Measurements from ENCODE around the gene ZNF654.
"Not testable (repeated sequence)": the region's sequence is repeated elsewhere in the genome, so short reads cannot be mapped to it uniquely, and the experiment has no call there.

The ZNF654 gene

DNA sequence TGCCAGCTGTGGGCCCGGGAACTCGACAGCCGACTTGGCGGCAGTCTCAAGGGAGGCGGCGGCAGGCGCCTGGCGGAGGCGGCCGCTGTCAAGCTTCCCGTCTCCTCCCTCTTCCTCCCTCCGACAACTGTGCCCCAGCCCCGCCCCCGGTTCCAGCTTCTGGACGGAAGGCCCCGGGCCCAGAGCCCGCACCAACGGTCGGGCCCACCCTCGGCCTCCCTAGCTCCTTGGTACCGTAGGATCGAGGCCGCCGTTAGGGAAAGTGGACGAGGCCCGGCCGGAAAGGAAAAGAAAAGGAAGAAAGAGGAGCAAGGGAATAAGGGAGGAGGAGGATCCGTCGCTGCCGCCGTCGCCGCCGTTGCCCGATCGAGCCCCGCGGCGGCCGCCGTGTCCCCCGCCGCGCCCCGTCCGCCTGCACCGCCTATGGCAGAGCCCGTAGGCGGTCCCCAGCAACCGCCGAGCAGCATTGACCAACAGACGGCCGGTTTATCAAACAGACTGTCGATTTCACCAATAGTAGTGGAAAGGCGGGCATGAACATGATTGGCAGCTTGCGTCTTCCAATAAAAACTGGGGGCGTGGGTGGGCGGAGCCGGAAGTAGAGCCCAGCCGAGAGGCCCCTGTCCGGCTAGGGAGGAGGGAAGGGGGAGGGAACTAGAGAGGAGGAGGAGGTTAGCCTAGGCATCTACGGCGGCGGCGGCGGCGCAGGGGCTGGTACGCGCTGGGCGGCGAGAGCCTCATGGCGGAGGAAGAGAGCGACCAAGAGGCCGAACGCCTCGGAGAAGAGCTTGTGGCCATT lies at the start of gene ZNF654, which contains the start of gene CGGBP1:
Gene ZNF654, plus strand, starts transcription at position 675 of the 799 bp plus-strand sequence. Its CDS starts 65 bp downstream, at position 740.
Gene CGGBP1, minus strand, starts transcription at position 425 of the 799 bp plus-strand sequence. CDS start 3,029 bp downstream, outside the sequence.
- peak; percentile 100 for DNase-seq (ENCODE audit: low read depth)

DNA sequence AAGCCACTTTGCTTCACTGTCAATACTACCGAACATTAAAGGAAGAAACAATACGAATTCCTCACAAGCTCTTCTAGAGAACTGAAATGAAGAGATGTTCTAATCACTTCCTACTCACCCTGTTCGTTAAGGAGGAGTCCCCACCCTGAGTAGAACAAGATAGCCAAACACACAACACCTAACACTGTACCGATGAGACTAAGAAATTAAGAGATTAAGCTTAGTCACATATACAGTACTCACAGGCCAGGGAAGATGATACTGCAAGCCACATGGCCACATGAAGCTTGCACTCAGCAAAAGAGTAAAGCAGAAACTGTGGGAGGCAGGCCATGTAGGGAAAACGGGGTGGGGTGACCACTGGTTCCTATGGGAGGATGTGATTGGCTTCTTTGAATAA lies 48.2 kb upstream of the ZNF654 start:
- no peak for DNase-seq (ENCODE audit: low read depth)

DNA sequence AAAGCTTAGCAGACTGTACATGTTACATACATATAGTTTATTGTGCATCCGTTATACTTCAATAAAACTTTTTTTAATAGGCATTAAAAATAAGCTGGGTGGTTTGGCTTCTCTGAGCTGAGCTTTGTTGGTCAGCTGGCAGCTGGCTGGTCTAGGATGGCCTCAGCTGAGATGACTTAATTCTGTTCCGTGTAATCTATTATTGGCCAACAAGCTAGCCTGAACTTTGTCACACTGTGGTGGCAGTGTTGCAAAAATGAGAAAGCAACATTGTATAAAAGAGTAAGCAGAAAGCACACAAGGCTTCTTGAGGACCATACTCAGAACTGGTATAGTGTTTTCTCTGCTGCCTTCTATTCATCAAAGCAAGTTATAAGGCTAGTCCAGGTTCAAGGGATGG lies 45.5 kb upstream of the ZNF654 start:
- DNase-seq (ENCODE audit: low read depth): no peak

DNA sequence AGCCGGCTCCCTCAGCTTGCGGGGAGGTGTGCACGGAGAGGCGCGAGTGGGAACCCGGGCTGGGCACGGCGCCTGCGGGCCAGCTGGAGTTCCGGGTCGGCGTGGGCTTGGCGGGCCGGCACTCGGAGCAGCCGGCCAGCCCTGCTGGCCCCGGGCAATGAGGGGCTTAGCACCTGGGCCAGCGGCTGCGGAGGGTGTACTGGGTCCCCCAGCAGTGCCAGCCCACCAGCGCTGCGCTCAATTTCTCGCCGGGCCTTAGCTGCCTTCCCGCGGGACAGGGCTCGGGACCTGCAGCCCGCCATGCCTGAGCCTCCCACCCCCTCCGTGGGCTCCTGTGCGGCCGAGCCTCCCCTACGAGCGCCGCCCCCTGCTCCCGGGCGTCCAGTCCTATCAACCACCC lies 43.4 kb upstream of the ZNF654 start:
- not testable (repeated sequence) for DNase-seq (ENCODE audit: low read depth)

DNA sequence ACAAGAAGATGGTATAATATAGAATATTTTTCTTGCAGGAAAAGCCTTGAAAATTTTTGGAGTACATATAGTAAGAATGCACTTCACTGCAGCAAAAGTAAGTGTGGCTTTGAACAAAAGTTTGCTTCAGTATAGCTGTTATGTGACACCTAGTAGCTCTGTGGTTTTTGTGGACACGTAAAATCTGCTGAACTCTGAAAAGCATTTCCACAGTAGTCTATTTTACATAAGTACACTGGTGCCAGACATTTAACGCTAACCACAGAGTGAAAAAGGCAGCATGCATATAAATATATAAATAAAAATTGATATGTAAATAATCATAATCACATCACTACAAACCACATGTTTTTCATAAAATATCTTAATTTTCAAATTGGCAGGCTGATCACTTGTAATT lies 40.0 kb upstream of the ZNF654 start:
- no peak for DNase-seq (ENCODE audit: low read depth)

DNA sequence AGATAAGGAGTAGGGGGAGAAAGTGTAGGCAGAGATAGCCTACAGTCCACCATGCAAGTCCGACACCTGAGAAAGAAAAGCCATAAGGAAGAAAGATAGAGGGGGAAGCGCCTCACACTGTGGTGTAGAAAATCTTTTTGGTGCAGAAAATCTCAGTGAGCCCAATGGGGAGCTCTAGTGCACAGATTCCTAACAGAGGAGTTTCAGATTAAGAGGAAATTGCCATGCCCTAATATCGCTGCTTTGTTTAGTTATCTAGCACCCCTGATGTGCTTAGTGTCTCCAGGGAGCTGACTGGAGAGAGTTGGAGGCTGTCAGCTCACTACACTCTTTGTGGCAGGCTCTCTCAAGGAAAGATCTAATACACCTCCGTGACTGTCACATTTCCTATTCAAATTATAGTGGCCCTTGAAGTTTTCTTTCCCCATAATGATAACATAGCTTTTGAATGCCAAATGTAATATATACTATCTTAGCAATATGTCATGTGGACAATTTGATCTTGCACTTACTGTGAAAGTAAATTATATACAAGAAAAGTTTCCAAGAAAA lies 34.0 kb upstream of the ZNF654 start:
- no peak for DNase-seq (ENCODE audit: low read depth)

DNA sequence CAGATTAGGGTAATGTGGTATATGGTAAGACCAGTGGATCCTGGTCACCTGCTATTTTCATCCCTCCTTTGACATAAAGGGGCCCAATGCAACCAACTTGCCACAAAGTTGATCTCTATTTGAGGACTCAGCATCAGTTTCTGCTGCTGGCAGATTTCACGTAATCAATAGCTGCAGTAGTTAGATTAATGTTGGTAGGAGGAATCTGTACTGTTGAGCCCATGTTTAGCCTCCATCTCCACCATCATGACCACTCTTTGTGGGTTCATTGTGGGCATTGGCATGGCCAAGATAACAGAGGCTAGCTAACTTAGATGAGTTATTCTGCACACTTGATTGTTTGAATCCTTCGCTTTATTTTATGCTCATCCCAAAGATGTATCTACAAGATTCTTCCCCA lies 30.2 kb upstream of the ZNF654 start:
- no peak for DNase-seq (ENCODE audit: low read depth)

DNA sequence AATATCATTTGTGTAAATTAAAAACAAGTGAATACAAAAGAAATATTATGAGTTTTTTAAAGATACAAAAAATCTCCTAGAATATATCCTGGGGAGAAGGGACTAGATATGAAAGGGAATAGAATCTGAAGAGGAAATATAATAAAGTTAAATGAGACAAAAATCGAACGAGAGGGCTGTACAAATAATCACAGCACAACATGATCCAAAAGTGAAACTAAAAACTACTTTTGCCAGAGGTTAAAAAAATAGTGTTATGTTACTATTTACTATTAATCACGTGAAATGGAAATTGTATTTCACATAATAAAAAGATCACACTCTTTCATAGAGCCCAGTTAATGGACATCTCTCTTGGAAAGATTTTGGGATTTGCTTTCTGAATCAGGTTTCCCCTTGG lies 28.8 kb upstream of the ZNF654 start:
- no peak for DNase-seq (ENCODE audit: low read depth)

DNA sequence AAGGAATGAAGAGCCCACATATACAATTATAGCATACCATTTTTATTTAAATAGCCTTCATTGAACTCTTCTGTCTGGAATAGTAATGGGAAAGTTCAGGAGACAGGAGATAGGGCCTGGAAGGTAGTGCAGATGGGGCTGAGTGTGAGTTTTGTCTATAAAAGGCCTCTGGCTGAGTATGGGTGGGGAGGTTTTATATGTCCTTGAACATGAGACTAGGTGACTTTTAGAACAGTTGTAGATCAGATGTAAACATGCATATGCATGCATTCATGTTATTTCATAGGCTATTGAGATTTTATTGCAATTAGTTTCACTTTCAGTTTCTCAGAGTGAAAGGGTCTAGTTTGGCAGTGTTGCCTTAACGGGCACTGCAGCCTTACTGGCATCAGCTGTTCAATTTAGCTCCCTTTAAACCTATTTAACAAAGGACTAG lies 27.4 kb upstream of the ZNF654 start:
- no peak for DNase-seq (ENCODE audit: low read depth)

DNA sequence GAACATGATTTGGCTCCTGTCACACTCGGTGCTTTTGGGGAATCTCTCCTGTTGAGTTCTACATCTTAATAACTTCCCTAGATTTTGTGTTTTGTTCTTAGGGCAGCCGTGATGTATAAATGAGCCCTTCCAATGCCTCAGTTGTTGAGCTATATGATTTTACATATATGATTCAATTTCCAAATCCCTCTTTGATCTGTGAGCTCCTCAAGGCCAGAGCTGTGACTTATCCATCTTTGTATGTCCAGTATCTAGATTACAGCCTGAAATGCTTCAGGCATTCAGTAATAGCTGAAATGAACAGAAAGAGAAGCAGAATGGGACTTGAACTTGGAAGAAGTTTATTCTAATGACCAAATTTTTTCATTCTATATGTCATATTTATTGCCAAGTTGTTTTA lies 26.8 kb upstream of the ZNF654 start:
- DNase-seq (ENCODE audit: low read depth): no peak

DNA sequence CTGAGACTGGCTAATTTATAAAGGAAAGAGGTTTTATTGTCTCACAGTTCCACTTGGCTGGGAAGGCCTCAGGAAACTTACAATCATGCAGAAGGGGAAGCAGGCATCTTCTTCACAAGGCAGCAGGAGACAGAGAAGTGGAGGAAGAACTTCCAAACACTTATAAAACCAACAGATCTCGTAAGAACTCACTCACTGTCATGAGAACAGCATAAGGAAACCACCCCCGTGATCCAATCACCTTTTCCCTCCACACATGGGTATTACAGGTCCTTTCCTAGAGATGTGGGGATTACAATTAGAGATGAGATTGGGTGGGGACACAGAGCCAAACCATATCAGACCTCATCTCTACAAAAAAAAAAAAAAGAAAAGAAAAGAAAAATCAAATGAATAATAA lies 26.0 kb upstream of the ZNF654 start:
- no peak for DNase-seq (ENCODE audit: low read depth)

DNA sequence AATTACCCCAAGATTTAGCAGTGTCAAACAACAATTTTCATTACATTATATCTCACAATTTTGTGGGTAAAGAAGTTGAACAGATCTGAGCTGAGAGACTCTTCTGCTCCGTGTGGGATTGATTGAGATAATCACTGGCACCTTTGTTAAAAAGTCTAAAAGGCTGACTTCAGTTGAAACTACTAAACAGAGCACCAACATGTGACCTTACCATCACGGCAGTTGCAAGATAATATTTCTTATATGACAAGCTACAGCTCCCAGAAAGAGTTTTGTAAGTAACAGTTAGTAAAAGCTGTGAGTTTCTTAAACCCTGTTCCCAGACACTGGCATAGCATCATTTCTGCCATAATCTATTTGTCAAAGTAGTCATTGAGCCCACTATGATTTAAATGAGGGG lies 25.2 kb upstream of the ZNF654 start:
- DNase-seq (ENCODE audit: low read depth): no peak

DNA sequence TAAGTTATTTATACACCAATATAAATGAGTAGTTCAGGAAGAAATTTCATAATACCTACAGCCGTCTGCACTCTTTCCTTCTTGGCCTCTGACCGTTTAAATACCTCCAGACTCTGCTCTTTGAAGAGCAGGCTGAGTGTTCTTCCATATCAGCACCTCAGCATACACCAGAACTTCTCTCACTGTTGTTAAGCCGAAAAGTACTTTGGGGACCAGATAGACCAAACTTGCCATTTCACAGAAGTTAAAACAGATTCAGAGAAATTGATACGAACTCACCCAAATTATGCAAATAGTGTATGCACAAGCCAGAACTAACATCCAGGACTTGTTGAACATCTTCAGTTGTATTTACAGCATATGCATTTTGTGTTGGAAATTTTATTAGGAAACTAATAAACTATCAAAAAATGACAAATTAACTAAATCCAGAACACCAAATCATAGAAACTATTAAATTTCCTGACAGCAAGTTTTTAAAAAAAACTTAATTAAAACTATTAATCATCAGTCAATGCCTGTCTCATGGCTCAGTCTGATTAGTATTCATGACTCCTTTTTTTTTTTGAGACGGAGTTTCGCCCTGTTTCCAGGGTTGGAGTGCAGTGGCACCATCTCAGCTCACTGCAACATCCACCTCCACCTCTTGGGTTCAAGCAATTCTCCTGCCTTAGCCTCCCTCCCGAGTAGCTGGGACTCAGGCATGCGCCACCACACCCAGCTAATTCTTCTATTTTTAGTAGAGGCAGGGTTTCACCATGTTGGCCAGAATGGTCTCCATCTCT lies 24.4 kb upstream of the ZNF654 start:
- DNase-seq (ENCODE audit: low read depth): no peak

DNA sequence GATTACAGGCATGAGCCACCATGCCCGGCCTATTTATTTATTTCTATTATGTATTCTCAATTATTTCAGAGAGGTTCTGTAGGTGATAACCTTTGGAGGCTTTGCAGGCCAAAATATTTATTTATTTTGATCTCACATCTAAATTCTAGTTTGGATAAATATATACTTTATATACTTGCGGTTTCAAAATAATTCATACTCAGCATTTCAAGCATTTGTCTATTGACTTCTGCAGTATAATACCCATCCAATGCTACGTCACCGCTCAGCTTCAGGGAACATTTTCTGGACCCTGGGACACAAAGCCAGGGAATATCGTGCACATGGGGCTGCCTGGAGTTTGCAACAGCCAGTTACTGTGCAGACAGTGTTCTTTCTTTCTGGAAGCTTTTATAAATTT lies 22.8 kb upstream of the ZNF654 start:
- no peak for DNase-seq (ENCODE audit: low read depth)

DNA sequence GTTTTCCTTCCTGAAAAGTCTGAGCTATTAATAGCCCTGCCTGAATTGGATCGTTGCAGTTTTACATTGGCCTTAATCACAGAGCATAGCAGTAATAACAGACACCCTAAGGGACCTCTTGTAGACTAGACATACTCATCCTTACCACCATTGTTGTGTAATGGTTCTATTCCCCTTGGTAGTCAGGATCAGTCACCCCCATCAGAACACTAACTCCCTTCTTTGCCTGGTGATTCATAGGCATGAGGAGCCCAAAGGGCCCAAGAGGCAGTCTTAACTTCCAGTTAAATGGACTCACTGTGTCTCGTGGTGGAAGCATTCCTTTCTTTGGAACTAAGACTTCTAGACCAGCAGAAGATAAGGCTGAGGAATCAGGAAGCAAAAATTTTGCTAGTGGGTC lies 20.5 kb upstream of the ZNF654 start:
- DNase-seq (ENCODE audit: low read depth): no peak

DNA sequence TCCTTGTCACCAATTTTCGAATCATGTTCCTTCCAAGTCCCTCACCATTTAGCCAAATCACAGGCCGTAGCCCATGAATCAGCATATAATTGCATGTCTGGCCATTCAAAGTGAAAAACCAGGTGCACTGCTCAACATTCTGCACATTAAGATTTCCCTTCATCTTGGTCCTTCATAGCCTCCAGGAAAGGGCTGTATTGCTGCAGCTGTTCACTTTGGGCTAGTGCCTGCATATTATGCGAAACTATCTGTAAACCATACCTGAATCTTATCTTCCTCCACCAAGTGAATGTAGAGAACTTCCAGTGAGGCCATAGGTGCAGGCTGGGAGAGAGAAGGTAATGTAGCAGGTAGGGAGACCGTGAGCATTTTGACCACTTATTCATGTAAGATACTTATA lies 18.5 kb upstream of the ZNF654 start:
- DNase-seq (ENCODE audit: low read depth): no peak

DNA sequence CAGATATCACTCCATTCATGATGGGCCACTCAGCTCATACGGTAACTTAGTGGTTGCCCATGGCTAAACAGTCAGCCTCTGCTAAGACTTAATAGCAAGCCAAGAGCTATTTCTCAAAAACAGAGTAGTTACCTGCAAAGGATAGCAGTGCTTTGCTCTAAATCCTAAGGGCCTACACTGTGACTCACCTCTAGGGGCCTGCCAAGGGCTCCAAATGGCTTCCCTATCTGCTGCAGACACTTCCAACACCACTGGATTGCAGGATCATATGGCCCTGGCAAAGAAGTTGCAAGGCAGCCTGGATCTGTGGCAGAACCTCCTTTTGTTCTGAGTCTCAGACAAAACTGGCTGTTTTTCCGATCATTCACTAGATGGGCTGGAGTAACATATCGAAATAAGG lies 18.1 kb upstream of the ZNF654 start:
- DNase-seq (ENCODE audit: low read depth): no peak

DNA sequence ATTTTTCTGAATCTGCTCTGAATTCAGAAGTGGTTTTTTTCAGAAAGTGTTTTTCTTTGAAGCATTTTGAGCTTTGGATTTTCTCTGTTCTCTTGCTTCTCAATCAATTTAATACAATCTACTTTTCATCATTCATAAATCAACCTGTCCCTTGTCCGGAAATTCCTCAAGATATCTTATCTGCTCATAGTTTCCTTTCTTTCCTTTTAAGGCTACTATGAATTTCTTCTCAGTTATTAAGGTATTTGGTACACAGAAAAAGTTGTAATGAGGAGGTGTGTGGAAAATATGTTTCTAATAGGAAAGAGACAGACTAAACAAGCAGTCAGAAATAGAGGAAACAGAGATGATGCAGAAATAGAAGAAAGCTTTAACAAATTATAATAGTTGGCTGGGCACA lies 14.6 kb upstream of the ZNF654 start:
- no peak for DNase-seq (ENCODE audit: low read depth)

DNA sequence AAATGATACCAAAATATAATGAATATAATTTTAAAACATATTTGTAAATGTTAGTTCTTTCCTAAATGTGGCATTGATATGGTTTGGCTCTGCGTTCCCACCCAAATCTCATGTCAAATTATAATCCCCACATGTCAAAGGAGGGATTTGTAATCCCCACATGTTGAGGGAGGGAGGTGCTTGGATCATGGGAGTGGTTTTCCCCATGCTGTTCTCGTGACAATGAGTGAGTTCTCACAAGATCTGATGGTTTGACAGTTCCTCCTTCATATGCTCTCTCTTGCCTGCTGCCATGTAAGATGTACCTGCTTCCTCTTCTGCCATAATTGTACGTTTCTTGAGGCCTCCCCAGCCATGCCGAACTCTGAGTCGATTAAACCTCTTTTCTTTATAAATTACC lies 12.3 kb upstream of the ZNF654 start:
- no peak for DNase-seq (ENCODE audit: low read depth)

DNA sequence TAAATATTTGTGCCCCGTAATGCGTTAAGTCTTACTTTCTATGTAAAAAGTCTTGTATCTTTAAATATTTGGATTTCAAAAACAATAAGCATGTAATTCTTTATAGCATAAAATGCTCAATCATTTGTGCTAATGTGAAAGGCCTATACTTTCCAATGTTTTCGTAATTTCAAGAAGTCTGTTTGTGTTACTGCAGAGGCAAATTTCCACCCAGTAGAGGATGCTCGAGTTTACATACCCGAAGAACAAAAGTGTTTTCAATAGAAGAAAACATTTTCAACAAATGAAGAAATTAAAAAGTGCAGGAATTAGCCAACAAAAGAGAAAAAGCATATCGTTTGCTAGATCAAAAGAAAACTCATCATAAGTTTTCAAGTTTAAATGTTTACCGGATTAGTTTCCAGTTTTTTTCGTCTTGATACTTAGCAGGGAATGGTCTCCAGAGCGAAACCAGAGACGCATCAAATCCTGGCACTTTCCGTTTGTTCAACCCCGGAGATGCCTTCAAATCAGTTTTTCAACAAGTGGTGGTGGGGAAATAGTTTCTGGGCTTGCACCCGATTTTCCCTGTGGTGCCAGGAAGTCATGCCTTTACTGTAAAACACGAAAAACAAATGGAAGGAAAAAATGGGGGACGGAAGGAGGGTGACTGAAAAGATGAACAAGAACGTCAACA lies 1.3 kb upstream of the ZNF654 start:
- peak; percentile 26 for DNase-seq (ENCODE audit: low read depth)

DNA sequence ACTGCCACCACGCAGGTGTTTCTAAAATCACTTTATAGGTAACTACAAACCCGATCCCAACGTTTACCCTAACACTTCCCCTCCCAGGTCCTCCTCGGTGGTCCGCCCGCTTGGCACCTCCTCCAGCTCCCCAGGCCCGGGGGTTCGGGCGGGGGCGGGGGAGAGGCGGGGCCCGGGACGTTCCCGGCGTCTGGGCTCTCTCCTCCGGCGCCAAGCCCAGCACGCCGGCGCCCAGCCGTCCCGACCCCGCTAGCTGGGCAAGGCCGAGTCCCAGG lies 812 bp upstream of the ZNF654 start:
- DNase-seq (ENCODE audit: low read depth): no peak

DNA sequence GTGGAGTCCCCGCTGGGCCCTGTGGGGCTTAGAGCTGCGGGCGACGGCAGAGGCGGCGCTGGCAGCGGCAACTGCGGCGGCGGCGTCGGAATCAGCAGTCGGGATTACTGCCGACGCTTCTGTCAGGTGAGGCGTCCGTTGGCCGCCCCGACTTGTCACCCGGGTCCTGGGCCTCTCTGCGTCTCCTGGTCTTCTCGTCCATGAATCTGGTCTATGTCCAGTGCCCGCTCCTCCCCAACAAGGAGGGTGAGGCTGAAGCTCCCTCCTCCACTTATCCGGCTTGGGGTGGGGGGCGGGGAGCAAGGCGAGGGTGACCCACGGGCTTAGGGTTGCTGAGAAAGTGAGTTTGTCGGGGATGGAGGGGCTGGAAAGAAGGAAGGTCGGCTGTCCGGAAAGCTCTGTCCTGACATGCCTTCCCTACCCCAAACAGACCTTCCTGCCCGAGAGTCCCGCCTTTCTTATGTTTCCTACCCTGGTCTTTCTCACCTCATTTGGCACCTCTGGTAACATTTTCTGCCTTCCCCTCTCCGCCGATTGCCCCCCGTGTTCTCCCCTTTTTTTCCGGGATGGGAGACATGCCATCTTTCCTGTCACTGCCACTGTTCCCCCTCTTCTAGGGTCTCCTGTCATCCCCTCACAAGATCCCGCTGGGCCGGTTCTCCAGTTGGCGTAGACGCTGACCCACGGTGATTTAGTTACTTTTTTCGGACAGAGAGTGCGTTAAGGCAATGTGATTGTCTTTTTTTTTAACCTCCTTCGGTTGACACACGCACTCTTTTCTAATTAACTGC lies 520 bp downstream of the ZNF654 start:
- peak; percentile 22 for DNase-seq (ENCODE audit: low read depth)
